NCI-H2196 (cell line): Measurements from ENCODE around the gene AP1AR.

ENCODE experiments used
- DNase-seq: peaks from one replicate; lab custom pipeline; 2025; ENCODE audit not compliant: unreplicated experiment; lab: John Stamatoyannopoulos, UW

The AP1AR gene

DNA sequence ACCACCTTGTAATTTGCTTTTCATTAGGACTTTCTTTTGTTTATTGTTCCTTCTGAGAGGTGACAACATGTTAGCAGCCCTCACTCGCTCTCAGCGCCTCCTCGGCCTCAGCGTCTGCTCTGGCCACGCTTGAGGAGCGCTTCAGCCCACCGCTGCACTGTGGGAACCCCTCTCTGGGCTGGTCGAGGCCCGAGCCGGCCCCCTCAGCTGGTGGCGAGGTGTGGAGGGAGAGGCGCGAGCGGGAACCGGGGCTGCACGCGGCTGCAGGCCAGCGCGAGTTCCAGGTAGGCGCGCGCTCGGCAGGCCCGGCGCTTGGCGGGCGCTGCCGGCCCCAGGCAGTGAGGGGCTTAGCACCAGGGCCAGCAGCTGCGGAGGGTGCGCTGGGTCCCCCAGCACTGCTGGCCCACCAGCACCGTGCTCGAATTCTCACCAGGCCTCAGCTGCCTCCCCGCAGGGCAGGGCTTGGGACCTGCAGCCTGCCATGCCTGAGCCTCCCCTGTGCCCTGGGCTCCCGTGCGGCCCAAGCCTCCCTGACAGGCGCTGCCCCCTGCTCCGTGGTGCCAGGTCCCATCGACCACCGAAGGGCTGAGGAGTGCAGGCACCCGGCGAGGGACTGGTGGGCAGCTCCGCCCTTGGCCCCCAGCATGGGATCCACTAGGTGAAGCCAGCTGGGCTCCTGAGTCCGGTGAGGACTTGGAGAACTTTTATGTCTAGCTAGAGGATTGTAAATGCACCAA is 9.2 kb upstream of the AP1AR start:
- DNase-seq: no peak

DNA sequence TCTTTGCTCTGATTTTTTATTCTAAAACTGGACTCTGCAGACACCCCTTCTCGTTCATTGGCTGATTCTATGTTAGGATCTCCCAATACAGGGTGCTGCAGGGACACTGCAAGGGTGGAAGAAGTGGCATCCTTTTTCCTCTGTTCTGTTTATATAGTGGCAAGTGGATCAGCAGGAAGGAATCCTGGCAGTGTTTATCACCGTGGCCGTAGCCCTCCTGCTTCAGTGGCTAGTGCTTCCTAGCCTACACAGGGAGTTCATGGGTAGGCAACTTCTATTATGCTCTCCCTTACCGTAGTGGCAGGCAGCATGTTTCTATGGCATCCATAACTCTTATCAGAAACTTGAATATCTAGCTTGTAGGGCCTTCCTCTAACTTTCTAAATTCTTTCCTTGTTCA is 6.4 kb upstream of the AP1AR start:
- no peak for DNase-seq

DNA sequence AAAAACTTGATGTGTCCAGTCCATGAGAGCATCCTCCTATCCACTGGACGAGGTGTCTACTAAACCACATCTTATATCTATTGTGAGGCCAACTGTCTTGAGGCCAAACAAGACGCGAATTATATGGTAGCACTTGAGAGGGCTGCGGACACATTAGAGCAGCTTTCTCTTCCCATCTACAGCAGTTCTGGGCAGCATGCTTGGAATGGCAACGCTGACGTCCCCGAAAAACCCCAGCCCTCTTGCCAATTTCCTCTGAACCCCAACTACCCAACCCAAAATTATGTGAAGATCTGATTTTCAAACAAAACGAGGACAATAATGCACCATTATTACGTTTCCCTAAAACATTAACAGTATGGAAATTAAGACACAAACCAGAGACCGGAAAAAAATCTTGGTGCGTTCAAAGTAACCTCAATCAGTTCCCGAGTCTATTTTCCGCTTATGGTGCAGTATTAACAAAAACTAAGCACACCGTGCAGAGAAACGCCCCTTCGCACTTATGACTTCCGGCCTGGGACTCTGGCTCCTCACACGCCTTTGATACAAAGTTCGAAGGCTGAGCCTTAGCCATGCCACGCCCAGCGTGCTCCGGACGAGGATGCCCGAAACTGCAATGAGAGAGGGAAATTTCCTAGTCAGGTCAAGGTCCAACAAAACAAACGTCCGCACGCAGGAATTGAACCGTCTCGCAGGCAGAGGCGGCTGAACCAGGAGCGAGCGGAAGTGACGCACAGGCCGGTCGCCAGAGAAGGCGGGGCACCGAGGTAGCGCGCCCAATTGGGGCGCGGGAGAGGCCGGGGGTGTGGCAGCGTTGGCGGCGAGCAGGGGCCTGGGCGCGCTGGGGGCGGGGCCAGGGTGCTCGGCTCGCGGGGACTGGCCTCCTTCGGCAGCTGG is 458 bp upstream of the AP1AR start:
- DNase-seq: peak; percentile 85

DNA sequence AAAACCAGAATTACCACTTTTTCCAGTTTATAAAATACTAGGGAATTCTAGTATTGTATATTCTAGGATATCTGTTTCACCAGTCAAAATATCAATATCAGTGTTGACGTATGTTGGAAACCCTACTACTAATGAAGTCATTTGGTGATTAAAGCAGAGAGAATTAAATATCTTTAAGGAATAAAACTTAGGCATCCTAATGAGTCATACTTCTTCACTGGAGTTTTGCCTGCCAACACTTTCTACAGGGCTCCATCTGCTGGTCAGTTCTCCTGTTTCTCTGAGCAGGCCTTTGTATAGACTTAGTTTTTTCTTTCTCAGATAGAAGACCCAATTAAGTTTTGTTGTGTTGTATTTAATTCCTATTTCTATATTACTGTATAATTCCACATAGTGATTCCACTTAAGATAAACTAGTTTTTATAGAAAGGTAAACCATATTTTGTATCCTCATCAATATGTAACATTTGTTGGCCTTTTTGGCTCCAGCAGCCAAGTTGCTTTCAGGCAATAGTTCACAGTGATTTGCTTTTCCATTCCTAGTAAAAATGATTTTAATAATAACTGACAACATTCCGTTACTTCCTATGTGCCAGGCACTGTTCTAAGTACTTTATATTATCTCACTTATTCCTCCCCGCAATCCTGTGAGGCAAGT is 3.5 kb downstream of the AP1AR start:
- peak; percentile 21 for DNase-seq

DNA sequence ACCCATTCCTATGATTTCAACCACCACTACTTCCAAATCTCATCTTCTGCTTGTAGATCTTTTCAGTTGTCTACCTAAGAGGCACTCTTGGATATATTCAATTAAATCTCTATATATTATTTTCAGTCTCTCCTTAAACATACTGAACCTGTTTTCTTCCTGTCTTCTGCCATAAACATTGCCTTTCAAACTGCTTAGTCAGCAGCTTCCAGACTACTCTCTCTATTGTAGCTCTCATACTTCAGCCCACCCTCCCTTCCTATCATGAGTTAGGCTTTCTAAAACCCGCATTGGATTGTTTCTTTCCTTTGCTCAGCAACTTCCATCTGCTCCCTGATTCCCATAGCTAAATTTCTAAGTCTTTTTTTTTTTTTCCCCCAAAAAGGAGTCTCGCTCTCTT is 4.5 kb downstream of the AP1AR start:
- DNase-seq: no peak

- DNase-seq: no peak
These were observed 7.2 kb downstream of the AP1AR start for GRCh38 chr4:112238833-112239232.

GRCh38 chr4:112245383-112245782 is 13.8 kb downstream of the AP1AR start:
- no peak for DNase-seq

GRCh38 chr4:112247021-112247420 is 15.4 kb downstream of the AP1AR start:
- DNase-seq: no peak

- DNase-seq: no peak
These were observed 19.5 kb downstream of the AP1AR start for GRCh38 chr4:112251019-112251643.

GRCh38 chr4:112252234-112252633 is 20.6 kb downstream of the AP1AR start:
- DNase-seq: no peak

DNA sequence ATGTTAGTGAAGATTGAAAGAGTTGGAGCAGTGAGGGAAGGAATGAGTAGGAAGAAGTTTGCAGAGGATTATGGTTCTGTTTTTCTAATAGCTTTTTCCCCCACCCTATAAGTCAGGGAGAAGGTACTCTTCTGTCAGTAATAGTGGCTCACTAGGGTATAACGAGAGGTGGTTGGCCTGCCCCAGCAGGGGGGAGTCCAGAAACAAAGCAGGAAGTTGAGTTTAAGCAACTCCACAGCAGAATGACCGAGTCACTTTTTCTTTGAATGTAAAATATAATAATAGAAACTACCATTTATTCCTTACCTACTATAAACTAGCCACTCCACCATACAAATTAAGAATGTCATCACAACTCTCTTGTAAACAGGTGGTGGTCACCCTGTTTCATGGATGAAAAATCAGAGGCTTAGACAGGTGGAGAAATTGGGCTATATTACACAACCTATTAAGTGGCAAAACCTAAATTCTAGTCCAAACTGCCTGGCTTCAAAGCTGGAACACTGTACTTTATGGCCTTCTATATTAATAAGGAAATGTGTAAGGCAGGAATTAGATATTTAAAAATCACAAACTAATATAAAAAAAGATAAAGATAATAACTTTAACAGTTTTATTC is 21.9 kb downstream of the AP1AR start:
- no peak for DNase-seq

DNA sequence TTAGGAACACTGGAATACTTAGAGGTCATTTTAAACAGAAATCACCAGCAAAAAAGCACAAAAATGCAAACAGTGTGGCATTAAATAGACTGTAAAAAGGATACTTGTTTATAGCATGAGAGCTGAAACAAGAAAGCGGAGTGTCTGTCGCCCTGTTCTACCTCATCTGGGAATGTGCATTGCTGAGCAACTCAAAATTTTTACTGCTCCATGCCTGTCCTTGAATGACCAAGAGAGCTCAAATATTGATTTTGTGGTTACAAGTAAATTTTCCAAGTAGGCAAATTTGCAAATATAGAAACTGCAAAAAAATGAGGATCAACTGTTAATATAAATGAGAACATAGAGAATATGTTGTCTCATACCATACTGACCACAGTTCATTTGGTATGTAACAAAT is 25.5 kb downstream of the AP1AR start:
- no peak for DNase-seq

DNA sequence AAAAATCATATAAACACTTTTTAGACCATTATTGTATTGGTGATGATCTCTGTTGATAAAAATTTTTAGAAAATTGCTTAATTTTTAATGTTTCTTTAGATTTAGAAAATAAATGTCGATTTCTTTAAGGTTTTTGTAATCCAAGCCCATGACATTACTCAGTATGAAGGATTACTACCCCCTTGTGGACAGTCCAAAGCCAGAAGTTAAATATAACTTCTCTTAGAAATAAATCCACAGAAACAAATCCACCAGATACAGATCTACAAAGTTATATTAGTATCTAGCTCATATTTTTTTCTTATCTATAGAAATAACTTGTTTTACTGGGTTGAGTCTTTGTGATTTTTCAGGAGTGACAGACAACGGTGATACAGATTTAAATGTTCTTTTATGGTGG is 35.2 kb downstream of the AP1AR start:
- DNase-seq: no peak

DNA sequence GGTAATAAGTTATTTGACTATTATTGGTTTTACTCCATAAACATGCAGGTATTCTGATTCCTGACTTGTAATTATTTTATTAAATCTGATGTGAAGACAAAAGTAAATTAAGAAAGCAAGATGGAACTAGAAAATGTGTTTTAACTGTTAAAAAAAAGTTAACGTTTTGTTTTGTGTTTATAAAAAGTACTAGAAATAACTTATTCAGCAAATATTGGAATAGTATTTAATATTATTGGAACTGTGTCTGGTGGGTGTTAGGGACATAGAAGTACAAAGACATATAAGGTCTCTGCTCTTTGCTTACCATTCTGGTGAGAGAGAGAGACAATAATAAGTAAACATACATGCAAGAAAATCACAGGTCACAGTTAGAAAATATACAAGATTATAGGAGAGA is 38.5 kb downstream of the AP1AR start:
- DNase-seq: no peak

GRCh38 chr4:112270640-112271421 is 39.2 kb downstream of the AP1AR start:
- DNase-seq: no peak

DNA sequence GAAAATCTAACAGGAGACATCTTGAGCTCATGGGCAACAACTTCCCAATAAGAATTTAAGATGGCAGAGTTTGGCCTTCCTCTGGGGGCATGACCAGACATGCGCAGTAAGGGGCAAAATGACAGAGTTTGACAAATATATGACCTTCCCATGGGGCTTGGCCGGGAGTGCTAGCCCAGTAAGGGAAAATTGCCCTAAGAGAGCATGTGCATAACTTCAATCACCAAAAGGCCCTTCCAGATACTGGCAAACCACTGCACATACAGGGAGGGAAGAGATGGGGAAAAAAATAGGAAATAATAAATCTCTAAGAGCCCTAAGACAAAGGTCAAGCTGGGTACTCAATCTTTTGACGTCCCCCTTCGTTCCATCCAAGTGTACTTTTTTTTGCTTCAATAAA is 40.7 kb downstream of the AP1AR start:
- no peak for DNase-seq

DNA sequence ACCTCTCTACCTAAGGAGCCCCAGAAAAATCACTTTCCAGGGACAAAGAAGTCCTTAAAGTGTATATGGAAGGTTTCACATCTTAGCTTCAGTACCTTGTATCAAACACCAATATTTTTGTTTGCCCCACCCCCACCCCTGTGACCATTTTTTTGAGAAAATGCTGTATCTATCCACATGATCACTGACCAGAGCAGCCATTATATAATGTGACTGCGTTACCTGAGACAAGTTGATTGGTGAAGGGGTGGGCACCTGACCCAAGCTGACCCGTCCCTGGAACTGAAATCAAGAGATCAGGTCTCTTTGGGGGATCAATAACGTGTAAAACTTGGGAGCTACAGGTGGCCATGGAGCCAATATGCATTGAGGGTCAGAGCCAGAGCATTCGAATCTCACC is 43.4 kb downstream of the AP1AR start:
- DNase-seq: no peak

DNA sequence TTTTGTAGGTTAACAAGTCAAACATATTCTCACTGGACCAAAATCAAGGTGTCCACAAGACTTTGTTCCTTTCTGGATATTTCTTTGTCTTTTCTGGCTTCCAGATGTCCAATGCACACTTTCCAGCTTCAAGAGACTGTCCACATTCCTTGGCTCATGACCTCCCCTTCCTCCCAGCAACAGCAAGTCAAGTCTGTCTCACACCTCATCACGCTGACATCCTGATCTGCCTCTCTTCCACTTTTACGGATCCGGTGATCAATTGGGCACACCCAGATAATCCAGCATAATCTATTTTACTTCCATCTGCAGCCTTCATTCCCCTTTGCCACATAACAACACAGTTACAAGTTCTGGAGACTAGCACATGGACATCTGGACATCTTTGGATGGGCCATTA is 44.5 kb downstream of the AP1AR start:
- no peak for DNase-seq

GRCh38 chr4:112277220-112277619 is 45.6 kb downstream of the AP1AR start:
- DNase-seq: no peak
